ENCODE data around the gene RORC. TPM values are rescaled to one million over a fixed set of nuclear protein-coding genes. Genes with fewer than 3 reads are reported as not detected.
A peak's percentile ranks its signal among the peaks of the same experiment; 100 is the strongest.

Gene RORC
- total RNA-seq, 1 experiment from 2014 or later = 0.44 TPM

DNA sequence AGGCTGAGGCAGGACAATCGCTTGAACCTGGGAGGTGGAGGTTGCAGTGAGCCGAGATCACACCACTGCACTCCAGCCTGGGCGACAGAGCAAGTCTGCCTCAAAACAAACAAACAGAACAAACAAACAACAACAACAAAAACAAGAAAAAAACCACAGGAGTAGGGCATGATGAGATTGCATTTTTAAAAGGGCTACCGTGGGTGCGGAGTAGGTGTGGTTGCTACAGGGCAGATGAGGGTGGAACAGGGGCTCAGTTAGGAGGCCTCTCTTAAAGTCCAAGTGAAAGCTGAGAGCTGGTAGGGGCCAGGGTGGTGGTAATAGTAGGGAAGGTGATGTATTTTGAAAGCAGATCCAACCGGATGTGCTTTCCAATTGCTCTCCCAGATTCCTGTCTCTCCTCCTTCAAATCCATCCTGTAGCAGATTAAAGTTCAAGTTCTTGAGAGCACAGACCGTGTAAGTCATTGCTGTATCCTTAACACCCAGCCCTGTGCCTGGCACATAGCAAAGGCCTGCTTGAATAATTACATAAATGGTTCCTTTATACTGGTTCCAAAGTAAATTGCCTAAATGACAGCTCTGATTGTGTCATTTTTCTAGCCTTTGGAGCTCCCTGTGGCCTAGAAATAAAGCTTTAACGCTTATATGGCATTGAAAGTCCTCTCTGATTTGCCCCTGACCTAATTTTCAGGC is 22.2 kb downstream of the RORC start:
- Mint-ChIP-seq H3K36me3 (no peaks in the 10 kb centered on the region), H3K4me1 (peaks cover 14% of the 10 kb centered on the region), H3K27ac (peak overlapping the region; percentile 55), H3K9me3 (no peaks in the 10 kb centered on the region), H3K4me3 (no peak overlapping the region), H3K27me3 (ENCODE audit: low read depth) (peaks cover 2% of the 10 kb centered on the region)
- TF ChIP-seq, protein P1, sequence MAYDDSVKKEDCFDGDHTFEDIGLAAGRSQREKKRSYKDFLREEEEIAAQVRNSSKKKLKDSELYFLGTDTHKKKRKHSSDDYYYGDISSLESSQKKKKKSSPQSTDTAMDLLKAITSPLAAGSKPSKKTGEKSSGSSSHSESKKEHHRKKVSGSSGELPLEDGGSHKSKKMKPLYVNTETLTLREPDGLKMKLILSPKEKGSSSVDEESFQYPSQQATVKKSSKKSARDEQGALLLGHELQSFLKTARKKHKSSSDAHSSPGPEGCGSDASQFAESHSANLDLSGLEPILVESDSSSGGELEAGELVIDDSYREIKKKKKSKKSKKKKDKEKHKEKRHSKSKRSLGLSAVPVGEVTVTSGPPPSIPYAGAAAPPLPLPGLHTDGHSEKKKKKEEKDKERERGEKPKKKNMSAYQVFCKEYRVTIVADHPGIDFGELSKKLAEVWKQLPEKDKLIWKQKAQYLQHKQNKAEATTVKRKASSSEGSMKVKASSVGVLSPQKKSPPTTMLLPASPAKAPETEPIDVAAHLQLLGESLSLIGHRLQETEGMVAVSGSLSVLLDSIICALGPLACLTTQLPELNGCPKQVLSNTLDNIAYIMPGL (CRISPR knock-in tag; IDR thresholded peaks at IDR 0.05) = no peak
- TF ChIP-seq MAX (CRISPR knock-in tag; IDR thresholded peaks at IDR 0.05) = no peak
- ChIA-PET CTCF (interaction anchor here (1.1 kb wide), 1 partner anchor 93 kb away, joined by 4 read pairs; the partner anchor contains the start of gene CELF3), POLR2A (no interaction called here)
- no peak for DNase-seq (ENCODE audit: low spot score)
- ATAC-seq = no peak

DNA sequence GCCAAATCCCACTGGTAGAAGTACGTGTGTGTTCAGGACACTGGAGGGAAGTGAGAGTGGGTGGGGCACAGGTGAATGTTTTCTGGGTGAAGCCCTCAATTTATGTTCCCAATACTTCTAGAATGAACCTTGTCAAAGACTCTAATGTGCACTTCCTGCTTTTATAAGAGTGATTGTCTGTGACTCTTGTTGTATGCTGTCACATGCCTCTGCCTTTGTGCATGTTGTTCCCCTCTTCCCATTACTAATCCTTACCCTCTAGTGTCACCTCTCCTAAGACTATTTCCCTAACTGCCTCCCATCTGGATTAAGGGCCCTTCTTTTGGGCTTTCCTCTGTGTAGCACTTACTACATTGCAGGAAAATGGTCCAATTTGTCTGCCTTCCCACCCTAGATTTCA is 23.8 kb downstream of the RORC start:
- TF ChIP-seq ZNF317 (CRISPR knock-in tag; IDR thresholded peaks at IDR 0.05; ENCODE audit: borderline replicate concordance, low read depth) (no peak), ZNF121 (CRISPR knock-in tag; IDR thresholded peaks at IDR 0.05) (no peak), NFE2L1 (CRISPR knock-in tag; IDR thresholded peaks at IDR 0.05) (no peak), RORB (CRISPR knock-in tag; IDR thresholded peaks at IDR 0.05) (no peak), FOXJ3 (CRISPR knock-in tag; IDR thresholded peaks at IDR 0.05; ENCODE audit: borderline replicate concordance) (no peak), CREM (CRISPR knock-in tag; IDR thresholded peaks at IDR 0.05) (no peak), CBFB (CRISPR knock-in tag; IDR thresholded peaks at IDR 0.05; ENCODE audit: low read depth) (no peak), FOXK1 (CRISPR knock-in tag; IDR thresholded peaks at IDR 0.05) (no peak), E2F4 (CRISPR knock-in tag; IDR thresholded peaks at IDR 0.05; ENCODE audit: borderline replicate concordance, low read depth) (no peak), ZNF138 (CRISPR knock-in tag; conservative IDR thresholded peaks at IDR 0.05) (no peak), GABPB1 (CRISPR knock-in tag; IDR thresholded peaks at IDR 0.05) (no peak), SOX15 (CRISPR knock-in tag; IDR thresholded peaks at IDR 0.05) (no peak)
- TF ChIP-seq, protein P1 (CRISPR knock-in tag; IDR thresholded peaks at IDR 0.05) = no peak
- TF ChIP-seq, protein P2, sequence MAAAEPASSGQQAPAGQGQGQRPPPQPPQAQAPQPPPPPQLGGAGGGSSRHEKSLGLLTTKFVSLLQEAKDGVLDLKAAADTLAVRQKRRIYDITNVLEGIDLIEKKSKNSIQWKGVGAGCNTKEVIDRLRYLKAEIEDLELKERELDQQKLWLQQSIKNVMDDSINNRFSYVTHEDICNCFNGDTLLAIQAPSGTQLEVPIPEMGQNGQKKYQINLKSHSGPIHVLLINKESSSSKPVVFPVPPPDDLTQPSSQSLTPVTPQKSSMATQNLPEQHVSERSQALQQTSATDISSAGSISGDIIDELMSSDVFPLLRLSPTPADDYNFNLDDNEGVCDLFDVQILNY (CRISPR knock-in tag; IDR thresholded peaks at IDR 0.05) = no peak
- H3K4me1 Mint-ChIP-seq = peaks cover 12% of the 10 kb centered on the region
- no peaks in the 10 kb centered on the region for H3K9me3 Mint-ChIP-seq
- H3K4me3 Mint-ChIP-seq = no peak overlapping the region
- ChIA-PET POLR2A (no interaction called here), CTCF (no interaction called here)
- H3K27me3 Mint-ChIP-seq (ENCODE audit: low read depth) = peaks cover 4% of the 10 kb centered on the region
- no peak for ATAC-seq
- H3K27ac Mint-ChIP-seq = no peak overlapping the region
- no peaks in the 10 kb centered on the region for H3K36me3 Mint-ChIP-seq
- no peak for DNase-seq (ENCODE audit: low spot score)

- peaks cover 4% of the 10 kb centered on the region for H3K27me3 Mint-ChIP-seq (ENCODE audit: low read depth)
- H3K36me3 Mint-ChIP-seq = no peaks in the 10 kb centered on the region
- no peak for DNase-seq (ENCODE audit: low spot score)
- POLR2A ChIA-PET = no interaction called here
- no peak for ATAC-seq
- no peaks in the 10 kb centered on the region for H3K9me3 Mint-ChIP-seq
- H3K27ac Mint-ChIP-seq = no peak overlapping the region
- H3K4me1 Mint-ChIP-seq = peaks cover 12% of the 10 kb centered on the region
- CTCF ChIA-PET = interaction anchor here (1.5 kb wide), 1 partner anchor 29 kb away, joined by 5 read pairs; no protein-coding TSS in a partner anchor
- no peak overlapping the region for H3K4me3 Mint-ChIP-seq
- TF ChIP-seq CTCF (IDR thresholded peaks at IDR 0.05) (no peak), JUN (CRISPR knock-in tag; IDR thresholded peaks at IDR 0.05) (no peak), MYBL2 (CRISPR knock-in tag; IDR thresholded peaks at IDR 0.05) (no peak), ZNF263 (CRISPR knock-in tag; IDR thresholded peaks at IDR 0.05; ENCODE audit: low read depth) (no peak), ZNF232 (CRISPR knock-in tag; IDR thresholded peaks at IDR 0.05) (no peak)
Observed at GRCh38 chr1:151807131-151807530, 24.5 kb downstream of the RORC start.

Measured in WTC11 (cell line).